ENCODE measurements around the gene PLET1. TPM values are rescaled to one million over a fixed set of nuclear protein-coding genes. Genes with fewer than 3 reads are reported as not detected.

PLET1 gene
- total and polyA plus RNA-seq, 2 donors (not counting 3 experiments of a cell fraction or from before 2014, with no cell fraction given): not detected

- no peaks in the 10 kb centered on the region for H3K9me1 ChIP-seq (replicated peaks; ENCODE audit: control insufficient read depth, extremely low read depth, insufficient read depth, low read length)
- dilution Hi-C loops (cut with MboI; ENCODE audit: extremely low pct_ligation_motif_present, low sequenced_read_pairs) (no loop called here), intact Hi-C loops (cut with micrococcal nuclease) (no loop called here)
- TF ChIP-seq EZH2 (IDR thresholded peaks at IDR 0.05; ENCODE audit: borderline replicate concordance, low read depth, low read length, severe bottlenecking) (no peak), MAX (IDR thresholded peaks at IDR 0.05; ENCODE audit: insufficient read depth, insufficient read length) (no peak), POLR2AphosphoS5 (IDR thresholded peaks at IDR 0.05; ENCODE audit: insufficient read depth, low read depth, low read length) (no peak), FOS (IDR thresholded peaks at IDR 0.05; ENCODE audit: borderline replicate concordance, insufficient read depth, low read length) (no peak), GATA2 (IDR thresholded peaks at IDR 0.05; ENCODE audit: insufficient read depth, insufficient read length, low read depth, low read length) (no peak), POLR2A (IDR thresholded peaks at IDR 0.05; ENCODE audit: low read depth, low read length) (no peak), MYC (IDR thresholded peaks at IDR 0.05; ENCODE audit: low read depth, low read length) (no peak), JUN (IDR thresholded peaks at IDR 0.05; ENCODE audit: borderline replicate concordance, insufficient read depth, insufficient read length, low read depth) (no peak)
- TF ChIP-seq, protein P1, sequence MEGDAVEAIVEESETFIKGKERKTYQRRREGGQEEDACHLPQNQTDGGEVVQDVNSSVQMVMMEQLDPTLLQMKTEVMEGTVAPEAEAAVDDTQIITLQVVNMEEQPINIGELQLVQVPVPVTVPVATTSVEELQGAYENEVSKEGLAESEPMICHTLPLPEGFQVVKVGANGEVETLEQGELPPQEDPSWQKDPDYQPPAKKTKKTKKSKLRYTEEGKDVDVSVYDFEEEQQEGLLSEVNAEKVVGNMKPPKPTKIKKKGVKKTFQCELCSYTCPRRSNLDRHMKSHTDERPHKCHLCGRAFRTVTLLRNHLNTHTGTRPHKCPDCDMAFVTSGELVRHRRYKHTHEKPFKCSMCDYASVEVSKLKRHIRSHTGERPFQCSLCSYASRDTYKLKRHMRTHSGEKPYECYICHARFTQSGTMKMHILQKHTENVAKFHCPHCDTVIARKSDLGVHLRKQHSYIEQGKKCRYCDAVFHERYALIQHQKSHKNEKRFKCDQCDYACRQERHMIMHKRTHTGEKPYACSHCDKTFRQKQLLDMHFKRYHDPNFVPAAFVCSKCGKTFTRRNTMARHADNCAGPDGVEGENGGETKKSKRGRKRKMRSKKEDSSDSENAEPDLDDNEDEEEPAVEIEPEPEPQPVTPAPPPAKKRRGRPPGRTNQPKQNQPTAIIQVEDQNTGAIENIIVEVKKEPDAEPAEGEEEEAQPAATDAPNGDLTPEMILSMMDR (IDR thresholded peaks at IDR 0.05; ENCODE audit: extremely low read depth in 1 of 2, insufficient read depth in 1 of 2, low read depth in 1 of 2, low read length in 2 of 2): no peak
- no peak overlapping the region for H3K4me3 ChIP-seq (replicated peaks in 1 of 3; ENCODE audit: insufficient read depth in 1 of 3, low read depth in 1 of 3, low read length in 3 of 3)
- peaks cover 7 to 19% of the 10 kb centered on the region in 2 experiments for H3K36me3 ChIP-seq (ENCODE audit: control insufficient read depth in 2 of 2, extremely low read depth in 1 of 2, insufficient read depth in 2 of 2, low read length in 2 of 2)
- H2AFZ ChIP-seq (ENCODE audit: low read depth, low read length): no peak overlapping the region
- no peak overlapping the region for H3K27ac ChIP-seq (ENCODE audit: insufficient read depth, low read depth, low read length)
- H3K9ac ChIP-seq (replicated peaks; ENCODE audit: extremely low read depth, insufficient read depth, low read length): no peak overlapping the region
- POLR2A ChIA-PET: no interaction called here
- H3K9me3 ChIP-seq (replicated peaks; ENCODE audit: control insufficient read depth, insufficient read depth, low read length): no peaks in the 10 kb centered on the region
- FAIRE-seq: no peak
- no peak overlapping the region for H3K4me2 ChIP-seq (ENCODE audit: insufficient read depth, low read length)
- BruUV-seq (replicated peaks): no TSS peak
- CTCF ChIA-PET: interaction anchor here (1.3 to 1.8 kb wide), 2 partner anchors 8 to 51 kb away, joined by 4 to 13 read pairs; no protein-coding TSS in a partner anchor
- H3K4me1 ChIP-seq (ENCODE audit: control insufficient read depth, extremely low read depth, insufficient read depth, low read length): peaks cover 10% of the 10 kb centered on the region
- H3K27me3 ChIP-seq (ENCODE audit: control insufficient read depth in 2 of 2, insufficient read depth in 2 of 2, low read length in 2 of 2): no peaks in the 10 kb centered on the region
- H3K79me2 ChIP-seq (ENCODE audit: control insufficient read depth, insufficient read depth, low read length): peaks cover 22% of the 10 kb centered on the region
- no peak for DNase-seq (ENCODE audit: low read depth, low spot score)
- no peaks in the 10 kb centered on the region for H4K20me1 ChIP-seq (replicated peaks; ENCODE audit: control insufficient read depth, extremely low read depth, insufficient read depth, low read length)
Observed at GRCh38 chr11:112229159-112229558, 31.5 kb downstream of the PLET1 start.

All from endothelial cell of umbilical vein (primary cell).